ENCODE measurements around the gene SH2D3C.

The SH2D3C gene

GRCh38 chr9:127778280-127779135 is at the start of gene SH2D3C:
SH2D3C (minus strand) TSS chr9:127778666; CDS start chr9:127778627, 39 bp downstream.
- no peak for DNase-seq (ENCODE audit: low read depth)
- no peak within 1 kb of the TSS for H3K4me3 ChIP-seq (replicated peaks; ENCODE audit: low read depth, low read length)
- no peak for TF ChIP-seq CTCF (IDR thresholded peaks at IDR 0.05; ENCODE audit: low read length, missing control alignments)

- no peak for DNase-seq (ENCODE audit: low read depth)
- H3K4me3 ChIP-seq (replicated peaks; ENCODE audit: low read depth, low read length) = no peak overlapping the region
- no peak for TF ChIP-seq CTCF (IDR thresholded peaks at IDR 0.05; ENCODE audit: low read length, missing control alignments)
Observed at GRCh38 chr9:127826253-127826913, 47.9 kb upstream of the SH2D3C start.

GRCh38 chr9:127825319-127826051 is 47.0 kb upstream of the SH2D3C start:
- DNase-seq (ENCODE audit: low read depth) = no peak
- TF ChIP-seq CTCF (IDR thresholded peaks at IDR 0.05; ENCODE audit: low read length, missing control alignments) = no peak

GRCh38 chr9:127822108-127822507 is 43.6 kb upstream of the SH2D3C start:
- TF ChIP-seq CTCF (IDR thresholded peaks at IDR 0.05; ENCODE audit: low read length, missing control alignments) = no peak
- H3K4me3 ChIP-seq (replicated peaks; ENCODE audit: low read depth, low read length) = no peak overlapping the region
- no peak for DNase-seq (ENCODE audit: low read depth)

More at GRCh38 chr9:127825319-127826051, 47.0 kb upstream of the SH2D3C start:
- H3K4me3 ChIP-seq (replicated peaks; ENCODE audit: low read depth, low read length) = no peak overlapping the region

GRCh38 chr9:127818574-127818973 is 40.1 kb upstream of the SH2D3C start:
- no peak for DNase-seq (ENCODE audit: low read depth)
- no peak overlapping the region for H3K4me3 ChIP-seq (replicated peaks; ENCODE audit: low read depth, low read length)
- TF ChIP-seq CTCF (IDR thresholded peaks at IDR 0.05; ENCODE audit: low read length, missing control alignments) = no peak

- TF ChIP-seq CTCF (IDR thresholded peaks at IDR 0.05; ENCODE audit: low read length, missing control alignments) = no peak
- no peak for DNase-seq (ENCODE audit: low read depth)
- H3K4me3 ChIP-seq (replicated peaks; ENCODE audit: low read depth, low read length) = no peak overlapping the region
Observed at GRCh38 chr9:127817881-127818434, 39.5 kb upstream of the SH2D3C start.
